Measurements from ENCODE around the gene VIT. TPM values are rescaled to one million over a fixed set of nuclear protein-coding genes. Genes with fewer than 3 reads are reported as not detected.
A peak's percentile ranks its signal among the peaks of the same experiment; 100 is the strongest.

VIT gene
- total and polyA plus RNA-seq, 8 donors, result 0.06 to 1.1 (median 0.13) TPM; not detected in 1

DNA sequence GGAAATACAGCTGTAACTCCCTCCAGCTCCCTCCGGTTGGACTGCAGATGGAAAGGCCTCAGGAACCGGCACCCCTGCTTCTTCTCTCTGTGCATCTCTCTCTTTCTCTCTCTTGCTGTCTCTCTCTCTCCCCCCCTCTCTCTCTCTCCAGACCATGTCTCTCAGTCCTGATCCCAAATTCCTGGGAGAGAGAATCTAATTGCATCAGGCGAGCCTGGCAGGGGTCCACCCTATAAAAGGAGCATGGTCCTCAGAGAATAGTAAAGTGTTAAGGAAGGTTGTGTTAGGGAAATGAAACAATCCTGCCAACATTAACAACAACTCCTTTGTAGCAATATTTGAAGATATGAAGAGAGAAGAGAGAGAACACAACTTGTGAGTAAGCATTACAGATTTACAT lies 36.7 kb downstream of the VIT start:
- ATAC-seq (no peak), DNase-seq (no peak)
- H3K27ac ChIP-seq, result no peak overlapping the region
- TF ChIP-seq CTCF (IDR thresholded peaks at IDR 0.05), result no peak
- peaks cover 0 to 3% of the 10 kb centered on the region in 2 donors for H3K4me1 ChIP-seq
- no peak overlapping the region for H3K4me3 ChIP-seq
- intact Hi-C loops (cut with DNase I), result no loop called here
- H3K9me3 ChIP-seq, result peaks cover 0 to 11% of the 10 kb centered on the region in 2 donors
- H3K36me3 ChIP-seq, result no peaks in the 10 kb centered on the region
- H3K27me3 ChIP-seq, result no peaks in the 10 kb centered on the region

DNA sequence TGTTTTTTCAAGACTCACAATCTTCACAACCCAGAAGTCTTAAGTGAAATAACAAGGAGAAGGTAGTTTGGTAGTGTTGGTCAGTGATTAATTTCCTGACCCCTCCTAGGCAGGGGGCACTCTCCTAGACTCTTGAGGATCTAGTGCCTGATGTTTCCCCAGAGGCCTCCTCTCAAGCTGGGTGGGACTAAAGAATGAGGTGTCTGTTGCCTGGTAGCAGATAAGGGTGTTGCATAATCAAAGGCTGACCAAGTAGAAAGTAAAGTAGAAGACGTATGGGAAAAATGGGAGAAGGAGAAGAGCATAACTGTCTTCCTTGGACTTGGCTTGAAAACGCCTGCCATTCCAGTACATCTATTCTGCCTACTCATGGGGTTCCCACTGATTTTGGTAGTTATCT lies 37.8 kb downstream of the VIT start:
- ATAC-seq, result peak; percentile 75
- no peak overlapping the region for H3K27ac ChIP-seq

GRCh38 chr2:36737131-36737750 lies 40.7 kb downstream of the VIT start:
- no peaks in the 10 kb centered on the region for H3K9me3 ChIP-seq
- no peak overlapping the region for H3K27ac ChIP-seq
- no peaks in the 10 kb centered on the region for H3K27me3 ChIP-seq
- ATAC-seq, result no peak
- DNase-seq, result no peak
- H3K36me3 ChIP-seq, result no peaks in the 10 kb centered on the region
- no peak overlapping the region for H3K4me3 ChIP-seq
- no peaks in the 10 kb centered on the region for H3K4me1 ChIP-seq
- no peak for TF ChIP-seq CTCF (IDR thresholded peaks at IDR 0.05)
- intact Hi-C loops (cut with DNase I), result no loop called here

More for the DNA sequence above, 37.8 kb downstream of the VIT start:
- no peak for TF ChIP-seq CTCF (IDR thresholded peaks at IDR 0.05)
- H3K9me3 ChIP-seq, result peaks cover 0 to 11% of the 10 kb centered on the region in 2 donors
- H3K4me3 ChIP-seq, result no peak overlapping the region
- DNase-seq, result no peak
- no peaks in the 10 kb centered on the region for H3K27me3 ChIP-seq
- H3K4me1 ChIP-seq, result peaks cover 0 to 3% of the 10 kb centered on the region in 2 donors
- H3K36me3 ChIP-seq, result no peaks in the 10 kb centered on the region
- intact Hi-C loops (cut with DNase I), result no loop called here

DNA sequence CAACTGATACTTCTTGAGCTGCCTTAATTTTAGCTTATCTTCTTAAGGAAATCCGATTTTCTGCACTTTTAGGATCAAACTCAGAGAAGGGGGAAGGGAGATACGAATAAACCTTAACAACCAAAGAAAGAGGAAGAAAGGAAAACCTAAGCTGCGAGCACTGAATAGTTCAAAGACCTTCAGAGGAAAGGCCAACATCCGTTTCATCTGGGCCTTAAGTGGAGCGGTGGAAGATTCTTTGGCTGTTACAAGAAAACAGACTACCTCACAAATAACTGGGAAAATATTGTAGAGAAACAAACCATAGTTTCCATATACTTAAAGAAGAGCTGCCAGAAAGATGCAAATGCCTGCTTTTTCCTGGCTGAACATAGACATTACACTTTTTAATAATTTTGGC lies 43.6 kb downstream of the VIT start:
- no peaks in the 10 kb centered on the region for H3K36me3 ChIP-seq
- ATAC-seq, result no peak
- no peaks in the 10 kb centered on the region for H3K9me3 ChIP-seq
- H3K27me3 ChIP-seq, result no peaks in the 10 kb centered on the region
- no peak overlapping the region for H3K4me3 ChIP-seq
- no peak for DNase-seq
- TF ChIP-seq CTCF (IDR thresholded peaks at IDR 0.05), result no peak
- H3K4me1 ChIP-seq, result no peaks in the 10 kb centered on the region
- intact Hi-C loops (cut with DNase I), result no loop called here
- H3K27ac ChIP-seq, result no peak overlapping the region

- no peaks in the 10 kb centered on the region for H3K4me1 ChIP-seq
- H3K27ac ChIP-seq, result no peak overlapping the region
- TF ChIP-seq CTCF (IDR thresholded peaks at IDR 0.05), result no peak
- intact Hi-C loops (cut with DNase I), result no loop called here
- no peak for DNase-seq
- no peaks in the 10 kb centered on the region for H3K36me3 ChIP-seq
- ATAC-seq, result no peak
- no peaks in the 10 kb centered on the region for H3K9me3 ChIP-seq
- H3K4me3 ChIP-seq, result no peak overlapping the region
- H3K27me3 ChIP-seq, result no peaks in the 10 kb centered on the region
Observed at GRCh38 chr2:36741188-36741837, 44.8 kb downstream of the VIT start.
